ENCODE measurements around the gene RHOC.

The RHOC gene

GRCh38 chr1:112673592-112674439 lies 33.1 kb downstream of the RHOC start (continued):
- TF ChIP-seq ZNF843 (tag by site-specific recombination; IDR thresholded peaks at IDR 0.05) (no peak), ZBTB17 (tag by site-specific recombination; IDR thresholded peaks at IDR 0.05) (no peak), HOXA7 (CRISPR knock-in tag; IDR thresholded peaks at IDR 0.05; ENCODE audit: borderline replicate concordance) (no peak), ZNF114 (tag by site-specific recombination; IDR thresholded peaks at IDR 0.05) (no peak), ZNF792 (tag by site-specific recombination; IDR thresholded peaks at IDR 0.05) (no peak), ZNF521 (tag by site-specific recombination; IDR thresholded peaks at IDR 0.05) (no peak), HOXD13 (CRISPR knock-in tag; IDR thresholded peaks at IDR 0.05; ENCODE audit: borderline replicate concordance) (0 out of 2 replicates have a peak, but pooled peaks have one; percentile 16)

DNA sequence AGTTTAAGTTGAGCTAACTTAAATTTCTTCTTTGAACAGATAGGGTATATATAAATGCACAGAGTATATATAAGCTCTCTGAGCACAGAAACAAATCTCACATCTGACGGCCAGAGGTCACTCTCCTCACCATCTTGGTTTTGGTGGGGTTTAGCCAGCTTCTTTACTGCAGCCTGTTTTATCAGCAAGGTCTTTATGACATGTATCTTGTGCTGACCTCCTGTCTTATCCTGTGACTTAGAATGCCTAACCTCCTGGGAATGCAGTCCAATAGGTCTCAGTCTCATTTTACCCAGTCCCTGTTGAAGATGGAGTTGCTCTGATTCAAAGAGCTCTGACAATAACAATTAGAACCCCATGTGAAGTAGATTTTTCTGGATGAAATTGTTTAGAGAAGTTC lies 34.1 kb downstream of the RHOC start:
- Histone ChIP-seq H3K36me3 (ENCODE audit: control insufficient read depth in 2 of 2, insufficient read depth in 1 of 2, low read length in 2 of 2) (peaks cover 8 to 56% of the 10 kb centered on the region in 2 experiments; a peak in 2 of 3 replicates), H3K4me3 (ENCODE audit: low read depth, low read length) (no peak overlapping the region), H3K4me1 (ENCODE audit: control insufficient read depth, insufficient read depth, low read length) (peaks cover 5% of the 10 kb centered on the region; the same call in 1 of the 2 replicates), H3K27ac (ENCODE audit: extremely low read depth, low read depth, low read length) (no peak overlapping the region), H3K9me3 (ENCODE audit: control insufficient read depth, insufficient read depth, low read depth, low read length) (no peaks in the 10 kb centered on the region)
- ChIA-PET POLR2A (interaction anchor here (2.3 to 6.0 kb wide), 3 partner anchors 28 to 54 kb away, joined by 12 to 91 read pairs (median 22); partner anchors contain the start of genes CAPZA1 and ST7L), CTCF (interaction anchor here (0.5 to 2.6 kb wide), 10 partner anchors 17 to 191 kb away, joined by 3 to 12 read pairs (median 3); no protein-coding TSS in a partner anchor)
- TF ChIP-seq HOXC10 (CRISPR knock-in tag; IDR thresholded peaks at IDR 0.05), result no peak
- no peak for TF ChIP-seq GFI1B (tag by site-specific recombination; IDR thresholded peaks at IDR 0.05)
- no peak for TF ChIP-seq ZNF561 (tag by site-specific recombination; IDR thresholded peaks at IDR 0.05; ENCODE audit: borderline replicate concordance)
- TF ChIP-seq, protein P1, sequence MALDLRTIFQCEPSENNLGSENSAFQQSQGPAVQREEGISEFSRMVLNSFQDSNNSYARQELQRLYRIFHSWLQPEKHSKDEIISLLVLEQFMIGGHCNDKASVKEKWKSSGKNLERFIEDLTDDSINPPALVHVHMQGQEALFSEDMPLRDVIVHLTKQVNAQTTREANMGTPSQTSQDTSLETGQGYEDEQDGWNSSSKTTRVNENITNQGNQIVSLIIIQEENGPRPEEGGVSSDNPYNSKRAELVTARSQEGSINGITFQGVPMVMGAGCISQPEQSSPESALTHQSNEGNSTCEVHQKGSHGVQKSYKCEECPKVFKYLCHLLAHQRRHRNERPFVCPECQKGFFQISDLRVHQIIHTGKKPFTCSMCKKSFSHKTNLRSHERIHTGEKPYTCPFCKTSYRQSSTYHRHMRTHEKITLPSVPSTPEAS (tag by site-specific recombination; IDR thresholded peaks at IDR 0.05), result no peak
- no peak for TF ChIP-seq ZBTB21 (tag by site-specific recombination; IDR thresholded peaks at IDR 0.05)
- TF ChIP-seq ZNF121 (tag by site-specific recombination; IDR thresholded peaks at IDR 0.05), result no peak
- no peak for TF ChIP-seq SCRT2 (tag by site-specific recombination; IDR thresholded peaks at IDR 0.05)
- no peak for TF ChIP-seq ZNF623 (tag by site-specific recombination; IDR thresholded peaks at IDR 0.05)
- no peak for TF ChIP-seq ZNF37A (tag by site-specific recombination; IDR thresholded peaks at IDR 0.05)
- TF ChIP-seq, protein P2, sequence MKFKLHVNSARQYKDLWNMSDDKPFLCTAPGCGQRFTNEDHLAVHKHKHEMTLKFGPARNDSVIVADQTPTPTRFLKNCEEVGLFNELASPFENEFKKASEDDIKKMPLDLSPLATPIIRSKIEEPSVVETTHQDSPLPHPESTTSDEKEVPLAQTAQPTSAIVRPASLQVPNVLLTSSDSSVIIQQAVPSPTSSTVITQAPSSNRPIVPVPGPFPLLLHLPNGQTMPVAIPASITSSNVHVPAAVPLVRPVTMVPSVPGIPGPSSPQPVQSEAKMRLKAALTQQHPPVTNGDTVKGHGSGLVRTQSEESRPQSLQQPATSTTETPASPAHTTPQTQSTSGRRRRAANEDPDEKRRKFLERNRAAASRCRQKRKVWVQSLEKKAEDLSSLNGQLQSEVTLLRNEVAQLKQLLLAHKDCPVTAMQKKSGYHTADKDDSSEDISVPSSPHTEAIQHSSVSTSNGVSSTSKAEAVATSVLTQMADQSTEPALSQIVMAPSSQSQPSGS (tag by site-specific recombination; IDR thresholded peaks at IDR 0.05; ENCODE audit: low read depth), result no peak
- TF ChIP-seq ZNF274 (IDR thresholded peaks at IDR 0.05; ENCODE audit: low read length), result no peak
- TF ChIP-seq ZNF274 (tag by site-specific recombination; IDR thresholded peaks at IDR 0.05; ENCODE audit: borderline replicate concordance), result no peak
- TF ChIP-seq, protein P3, sequence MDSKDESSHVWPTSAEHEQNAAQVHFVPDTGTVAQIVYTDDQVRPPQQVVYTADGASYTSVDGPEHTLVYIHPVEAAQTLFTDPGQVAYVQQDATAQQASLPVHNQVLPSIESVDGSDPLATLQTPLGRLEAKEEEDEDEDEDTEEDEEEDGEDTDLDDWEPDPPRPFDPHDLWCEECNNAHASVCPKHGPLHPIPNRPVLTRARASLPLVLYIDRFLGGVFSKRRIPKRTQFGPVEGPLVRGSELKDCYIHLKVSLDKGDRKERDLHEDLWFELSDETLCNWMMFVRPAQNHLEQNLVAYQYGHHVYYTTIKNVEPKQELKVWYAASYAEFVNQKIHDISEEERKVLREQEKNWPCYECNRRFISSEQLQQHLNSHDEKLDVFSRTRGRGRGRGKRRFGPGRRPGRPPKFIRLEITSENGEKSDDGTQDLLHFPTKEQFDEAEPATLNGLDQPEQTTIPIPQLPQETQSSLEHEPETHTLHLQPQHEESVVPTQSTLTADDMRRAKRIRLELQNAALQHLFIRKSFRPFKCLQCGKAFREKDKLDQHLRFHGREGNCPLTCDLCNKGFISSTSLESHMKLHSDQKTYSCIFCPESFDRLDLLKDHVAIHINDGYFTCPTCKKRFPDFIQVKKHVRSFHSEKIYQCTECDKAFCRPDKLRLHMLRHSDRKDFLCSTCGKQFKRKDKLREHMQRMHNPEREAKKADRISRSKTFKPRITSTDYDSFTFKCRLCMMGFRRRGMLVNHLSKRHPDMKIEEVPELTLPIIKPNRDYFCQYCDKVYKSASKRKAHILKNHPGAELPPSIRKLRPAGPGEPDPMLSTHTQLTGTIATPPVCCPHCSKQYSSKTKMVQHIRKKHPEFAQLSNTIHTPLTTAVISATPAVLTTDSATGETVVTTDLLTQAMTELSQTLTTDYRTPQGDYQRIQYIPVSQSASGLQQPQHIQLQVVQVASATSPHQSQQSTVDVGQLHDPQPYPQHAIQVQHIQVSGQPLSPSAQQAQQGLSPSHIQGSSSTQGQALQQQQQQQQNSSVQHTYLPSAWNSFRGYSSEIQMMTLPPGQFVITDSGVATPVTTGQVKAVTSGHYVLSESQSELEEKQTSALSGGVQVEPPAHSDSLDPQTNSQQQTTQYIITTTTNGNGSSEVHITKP (tag by site-specific recombination; IDR thresholded peaks at IDR 0.05), result no peak
- TF ChIP-seq, protein P4, sequence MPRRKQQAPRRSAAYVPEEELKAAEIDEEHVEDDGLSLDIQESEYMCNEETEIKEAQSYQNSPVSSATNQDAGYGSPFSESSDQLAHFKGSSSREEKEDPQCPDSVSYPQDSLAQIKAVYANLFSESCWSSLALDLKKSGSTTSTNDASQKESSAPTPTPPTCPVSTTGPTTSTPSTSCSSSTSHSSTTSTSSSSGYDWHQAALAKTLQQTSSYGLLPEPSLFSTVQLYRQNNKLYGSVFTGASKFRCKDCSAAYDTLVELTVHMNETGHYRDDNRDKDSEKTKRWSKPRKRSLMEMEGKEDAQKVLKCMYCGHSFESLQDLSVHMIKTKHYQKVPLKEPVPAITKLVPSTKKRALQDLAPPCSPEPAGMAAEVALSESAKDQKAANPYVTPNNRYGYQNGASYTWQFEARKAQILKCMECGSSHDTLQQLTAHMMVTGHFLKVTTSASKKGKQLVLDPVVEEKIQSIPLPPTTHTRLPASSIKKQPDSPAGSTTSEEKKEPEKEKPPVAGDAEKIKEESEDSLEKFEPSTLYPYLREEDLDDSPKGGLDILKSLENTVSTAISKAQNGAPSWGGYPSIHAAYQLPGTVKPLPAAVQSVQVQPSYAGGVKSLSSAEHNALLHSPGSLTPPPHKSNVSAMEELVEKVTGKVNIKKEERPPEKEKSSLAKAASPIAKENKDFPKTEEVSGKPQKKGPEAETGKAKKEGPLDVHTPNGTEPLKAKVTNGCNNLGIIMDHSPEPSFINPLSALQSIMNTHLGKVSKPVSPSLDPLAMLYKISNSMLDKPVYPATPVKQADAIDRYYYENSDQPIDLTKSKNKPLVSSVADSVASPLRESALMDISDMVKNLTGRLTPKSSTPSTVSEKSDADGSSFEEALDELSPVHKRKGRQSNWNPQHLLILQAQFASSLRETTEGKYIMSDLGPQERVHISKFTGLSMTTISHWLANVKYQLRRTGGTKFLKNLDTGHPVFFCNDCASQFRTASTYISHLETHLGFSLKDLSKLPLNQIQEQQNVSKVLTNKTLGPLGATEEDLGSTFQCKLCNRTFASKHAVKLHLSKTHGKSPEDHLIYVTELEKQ (tag by site-specific recombination; IDR thresholded peaks at IDR 0.05; ENCODE audit: borderline replicate concordance), result no peak
- TF ChIP-seq ZNF473 (tag by site-specific recombination; IDR thresholded peaks at IDR 0.05), result no peak
- no peak for TF ChIP-seq TCF7L2 (IDR thresholded peaks at IDR 0.05; ENCODE audit: borderline replicate concordance, low read depth, low read length)

Measured in HEK293 (cell line).